ENCODE results near the gene DNAJB6.

The DNAJB6 gene

GRCh38 chr7:157336383-157337315, at the start of gene DNAJB6:
TSS of gene DNAJB6 (plus strand) at chr7:157337004. CDS start at chr7:157358573, 21,569 bp downstream.
- DNase-seq (ENCODE audit: low spot score) (peak; percentile 81), FAIRE-seq (no peak)

- DNase-seq (ENCODE audit: low spot score) (no peak), FAIRE-seq (no peak)
Measured at GRCh38 chr7:157291404-157292080, 45.3 kb upstream of the DNAJB6 start.

- FAIRE-seq (no peak), DNase-seq (ENCODE audit: low spot score) (no peak)
Measured at GRCh38 chr7:157292258-157292657, 44.5 kb upstream of the DNAJB6 start.

- FAIRE-seq (no peak), DNase-seq (ENCODE audit: low spot score) (no peak)
Measured at GRCh38 chr7:157292770-157293412, 43.9 kb upstream of the DNAJB6 start.

GRCh38 chr7:157293413-157293788, 43.4 kb upstream of the DNAJB6 start:
- FAIRE-seq (no peak), DNase-seq (ENCODE audit: low spot score) (no peak)

GRCh38 chr7:157294773-157295172, 42.0 kb upstream of the DNAJB6 start:
- DNase-seq (ENCODE audit: low spot score) (no peak), FAIRE-seq (no peak)

- no peak for FAIRE-seq
- DNase-seq (ENCODE audit: low spot score) = no peak
Measured at GRCh38 chr7:157295338-157295737, 41.5 kb upstream of the DNAJB6 start.

- DNase-seq (ENCODE audit: low spot score) (no peak), FAIRE-seq (no peak)
Measured at GRCh38 chr7:157297185-157297584, 39.6 kb upstream of the DNAJB6 start.

GRCh38 chr7:157299317-157299612, 37.5 kb upstream of the DNAJB6 start:
- FAIRE-seq = no peak
- DNase-seq (ENCODE audit: low spot score) = no peak

GRCh38 chr7:157299613-157300368, 37.0 kb upstream of the DNAJB6 start:
- FAIRE-seq = no peak
- DNase-seq (ENCODE audit: low spot score) = peak; percentile 8

GRCh38 chr7:157300369-157300825, 36.4 kb upstream of the DNAJB6 start:
- DNase-seq (ENCODE audit: low spot score) = no peak
- no peak for FAIRE-seq

GRCh38 chr7:157301610-157302120, 35.1 kb upstream of the DNAJB6 start:
- FAIRE-seq (no peak), DNase-seq (ENCODE audit: low spot score) (no peak)

GRCh38 chr7:157306846-157307838, 29.7 kb upstream of the DNAJB6 start:
- DNase-seq (ENCODE audit: low spot score) (no peak), FAIRE-seq (no peak)

GRCh38 chr7:157309988-157310668, 26.7 kb upstream of the DNAJB6 start:
- FAIRE-seq = peak; percentile 97
- peak; percentile 100 for DNase-seq (ENCODE audit: low spot score)

GRCh38 chr7:157310676-157311185, 26.1 kb upstream of the DNAJB6 start:
- DNase-seq (ENCODE audit: low spot score) (peak; percentile 14), FAIRE-seq (no peak)

GRCh38 chr7:157312941-157313340, 23.9 kb upstream of the DNAJB6 start:
- FAIRE-seq = no peak
- DNase-seq (ENCODE audit: low spot score) = no peak

GRCh38 chr7:157313645-157314044, 23.2 kb upstream of the DNAJB6 start:
- DNase-seq (ENCODE audit: low spot score) (no peak), FAIRE-seq (no peak)

- FAIRE-seq (no peak), DNase-seq (ENCODE audit: low spot score) (no peak)
Measured at GRCh38 chr7:157318015-157318706, 18.6 kb upstream of the DNAJB6 start.

- FAIRE-seq = no peak
- DNase-seq (ENCODE audit: low spot score) = no peak
Measured at GRCh38 chr7:157320608-157320980, 16.2 kb upstream of the DNAJB6 start.
